Nephron progenitor cell (in vitro differentiated cells): Measurements from ENCODE around the gene EVI2B.
"Not testable (repeated sequence)": the region's sequence is repeated elsewhere in the genome, so short reads cannot be mapped to it uniquely, and the experiment has no call there.

Experiments used
- DNase-seq: peaks from one replicate; pipeline ENCODE4 v3.0.0; 2021
- H3K27ac Mint-ChIP-seq: 2 replicates; pipeline ENCODE4 v1.8.0; 2021; ENCODE audit warnings: mild to moderate bottlenecking, moderate library complexity, mixed read lengths
- H3K27me3 Mint-ChIP-seq: 2 replicates; pipeline ENCODE4 v1.8.0; 2021; ENCODE audit warnings: mild to moderate bottlenecking, low read depth, mixed read lengths; ENCODE audit not compliant: poor library complexity
- H3K36me3 Mint-ChIP-seq: 2 replicates; pipeline ENCODE4 v1.8.0; 2021; ENCODE audit warnings: low read depth, mixed read lengths
- H3K4me1 Mint-ChIP-seq: 2 replicates; pipeline ENCODE4 v1.8.0; 2021; ENCODE audit warnings: mixed read lengths
- H3K4me3 Mint-ChIP-seq: 2 replicates; pipeline ENCODE4 v1.8.0; 2021; ENCODE audit warnings: mild to moderate bottlenecking, moderate library complexity, mixed read lengths
- H3K9me3 Mint-ChIP-seq: 2 replicates; pipeline ENCODE4 v1.8.0; 2021; ENCODE audit warnings: mild to moderate bottlenecking, moderate library complexity, mixed read lengths
- CTCF ChIP-seq: fragments of 200-600 bp; sonication (generic); IDR thresholded peaks from 2 replicates; pipeline ENCODE4 v1.5.0; 2021; ENCODE audit warnings: antibody characterized with exemption

The EVI2B gene

GRCh38 chr17:31293581-31293980, 20.3 kb downstream of the EVI2B start:
- no peak for DNase-seq

GRCh38 chr17:31291820-31292219, 22.0 kb downstream of the EVI2B start:
- H3K27ac Mint-ChIP-seq = no peak overlapping the region
- no peak for TF ChIP-seq CTCF
- DNase-seq = no peak

More at GRCh38 chr17:31293581-31293980, 20.3 kb downstream of the EVI2B start:
- TF ChIP-seq CTCF = no peak
- Mint-ChIP-seq H3K4me1 (peaks cover 5% of the 10 kb centered on the region), H3K27ac (no peak overlapping the region), H3K36me3 (peaks cover 28% of the 10 kb centered on the region), H3K27me3 (no peaks in the 10 kb centered on the region), H3K4me3 (no peak overlapping the region), H3K9me3 (no peaks in the 10 kb centered on the region)

DNA sequence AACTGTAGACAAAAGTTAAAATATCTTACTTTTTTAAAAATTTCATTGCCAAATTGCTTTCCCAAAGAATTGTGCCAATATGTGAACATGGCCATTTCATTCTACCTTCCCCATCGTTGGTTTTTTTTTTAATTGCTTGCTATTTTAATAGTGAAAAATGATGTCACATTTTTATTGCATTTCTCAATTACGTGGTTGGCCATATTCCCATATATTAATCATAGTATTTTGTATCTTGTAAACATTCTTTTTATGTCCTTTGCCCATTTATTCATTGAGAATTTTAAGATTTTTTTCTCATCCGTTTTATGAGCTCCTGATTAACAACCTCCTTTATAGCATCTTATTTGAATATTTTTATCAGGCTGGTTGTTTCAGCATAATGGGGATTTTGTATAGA, 24.1 kb downstream of the EVI2B start:
- Mint-ChIP-seq H3K9me3 (no peaks in the 10 kb centered on the region), H3K4me3 (no peak overlapping the region), H3K4me1 (peaks cover 5% of the 10 kb centered on the region), H3K27me3 (peaks cover 6% of the 10 kb centered on the region), H3K36me3 (peaks cover 41% of the 10 kb centered on the region), H3K27ac (no peak overlapping the region)
- no peak for TF ChIP-seq CTCF
- no peak for DNase-seq

More at GRCh38 chr17:31291820-31292219, 22.0 kb downstream of the EVI2B start:
- Mint-ChIP-seq H3K36me3 (peaks cover 36% of the 10 kb centered on the region), H3K4me3 (no peak overlapping the region), H3K4me1 (peaks cover 5% of the 10 kb centered on the region), H3K27me3 (peaks cover 6% of the 10 kb centered on the region), H3K9me3 (no peaks in the 10 kb centered on the region)

GRCh38 chr17:31287932-31288331, 25.9 kb downstream of the EVI2B start:
- peaks cover 42% of the 10 kb centered on the region for H3K36me3 Mint-ChIP-seq
- not testable (repeated sequence) for H3K27me3 Mint-ChIP-seq, H3K9me3 Mint-ChIP-seq, H3K4me3 Mint-ChIP-seq, DNase-seq, H3K27ac Mint-ChIP-seq, H3K4me1 Mint-ChIP-seq

DNA sequence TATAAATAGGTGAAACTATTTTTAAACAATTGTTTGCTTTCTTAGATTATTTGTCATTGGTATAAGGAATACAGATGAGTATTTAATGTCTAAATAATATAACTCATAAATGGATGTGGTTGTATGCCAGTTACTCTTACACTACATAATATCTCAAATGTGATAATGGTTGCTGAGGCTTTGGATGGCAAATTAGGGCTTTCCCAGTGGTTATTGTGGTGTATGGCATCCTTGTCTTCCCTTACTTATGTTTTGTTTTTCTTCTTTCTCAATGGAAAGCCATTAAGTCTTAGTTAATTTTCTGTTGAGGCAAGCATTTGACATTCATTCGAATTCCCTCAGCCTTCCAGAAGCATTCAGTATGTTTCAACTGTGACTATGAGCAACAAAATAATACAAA, 27.3 kb downstream of the EVI2B start:
- DNase-seq = no peak
- peaks cover 42% of the 10 kb centered on the region for H3K36me3 Mint-ChIP-seq
- no peak overlapping the region for H3K4me3 Mint-ChIP-seq
- peaks cover 3% of the 10 kb centered on the region for H3K9me3 Mint-ChIP-seq
- H3K4me1 Mint-ChIP-seq = peaks cover 5% of the 10 kb centered on the region
- no peak overlapping the region for H3K27ac Mint-ChIP-seq
- H3K27me3 Mint-ChIP-seq = peaks cover 6% of the 10 kb centered on the region
- TF ChIP-seq CTCF = no peak

GRCh38 chr17:31283841-31284240, 30.0 kb downstream of the EVI2B start:
- no peak for DNase-seq
- Mint-ChIP-seq H3K4me3 (no peak overlapping the region), H3K4me1 (no peaks in the 10 kb centered on the region), H3K9me3 (peaks cover 3% of the 10 kb centered on the region), H3K27ac (no peak overlapping the region), H3K27me3 (peaks cover 6% of the 10 kb centered on the region), H3K36me3 (peaks cover 44% of the 10 kb centered on the region)
- no peak for TF ChIP-seq CTCF
